ENCODE results near the gene MAGI1.
A peak's percentile ranks its signal among the peaks of the same experiment; 100 is the strongest.

The MAGI1 gene

DNA sequence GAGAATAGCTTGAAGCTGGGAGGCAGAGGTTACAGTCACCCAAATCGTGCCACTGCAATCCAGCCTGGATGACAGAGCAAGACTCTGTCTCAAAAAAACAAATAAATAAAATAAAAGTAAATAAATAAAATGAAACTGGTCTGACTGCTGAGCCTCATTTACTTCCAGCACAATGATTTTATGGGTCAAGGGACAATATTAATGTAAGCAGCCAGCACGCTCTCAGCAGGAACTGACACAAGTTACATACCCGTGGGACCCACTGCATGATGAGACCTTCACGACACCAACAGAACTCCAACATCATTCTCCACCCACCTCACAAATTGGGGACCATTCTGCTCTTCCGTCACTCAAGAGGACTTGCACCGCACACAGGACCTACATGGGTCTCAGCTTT is 230.3 kb downstream of the MAGI1 start:
- no peaks in the 10 kb centered on the region for H3K27me3 ChIP-seq (ENCODE audit: insufficient read depth, low read length, poor library complexity, severe bottlenecking)
- H2AFZ ChIP-seq (ENCODE audit: low read length), result no peak overlapping the region
- H3K36me3 ChIP-seq (ENCODE audit: insufficient read depth, low read length), result no peaks in the 10 kb centered on the region
- H3K4me2 ChIP-seq (ENCODE audit: low read depth, low read length, poor library complexity, severe bottlenecking), result no peak overlapping the region
- no peaks in the 10 kb centered on the region for H3F3A ChIP-seq (ENCODE audit: low read depth)
- TF ChIP-seq, protein P1, sequence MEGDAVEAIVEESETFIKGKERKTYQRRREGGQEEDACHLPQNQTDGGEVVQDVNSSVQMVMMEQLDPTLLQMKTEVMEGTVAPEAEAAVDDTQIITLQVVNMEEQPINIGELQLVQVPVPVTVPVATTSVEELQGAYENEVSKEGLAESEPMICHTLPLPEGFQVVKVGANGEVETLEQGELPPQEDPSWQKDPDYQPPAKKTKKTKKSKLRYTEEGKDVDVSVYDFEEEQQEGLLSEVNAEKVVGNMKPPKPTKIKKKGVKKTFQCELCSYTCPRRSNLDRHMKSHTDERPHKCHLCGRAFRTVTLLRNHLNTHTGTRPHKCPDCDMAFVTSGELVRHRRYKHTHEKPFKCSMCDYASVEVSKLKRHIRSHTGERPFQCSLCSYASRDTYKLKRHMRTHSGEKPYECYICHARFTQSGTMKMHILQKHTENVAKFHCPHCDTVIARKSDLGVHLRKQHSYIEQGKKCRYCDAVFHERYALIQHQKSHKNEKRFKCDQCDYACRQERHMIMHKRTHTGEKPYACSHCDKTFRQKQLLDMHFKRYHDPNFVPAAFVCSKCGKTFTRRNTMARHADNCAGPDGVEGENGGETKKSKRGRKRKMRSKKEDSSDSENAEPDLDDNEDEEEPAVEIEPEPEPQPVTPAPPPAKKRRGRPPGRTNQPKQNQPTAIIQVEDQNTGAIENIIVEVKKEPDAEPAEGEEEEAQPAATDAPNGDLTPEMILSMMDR (conservative IDR thresholded peaks at IDR 0.05; ENCODE audit: low read length), result no peak
- TF ChIP-seq EZH2phosphoT487 (IDR thresholded peaks at IDR 0.05; ENCODE audit: borderline replicate concordance), result no peak
- H3K9me3 ChIP-seq (ENCODE audit: insufficient read depth, low read depth, low read length), result no peaks in the 10 kb centered on the region
- H3K4me3 ChIP-seq (ENCODE audit: low read length, poor library complexity, severe bottlenecking), result no peak overlapping the region
- H3K4me1 ChIP-seq (ENCODE audit: insufficient read depth, low read length, poor library complexity, severe bottlenecking), result no peaks in the 10 kb centered on the region
- no peaks in the 10 kb centered on the region for H3K9me2 ChIP-seq (replicated peaks; ENCODE audit: low read depth, low read length)
- no peaks in the 10 kb centered on the region for H3K79me2 ChIP-seq (ENCODE audit: insufficient read depth, low read length)
- no peak overlapping the region for H3K9ac ChIP-seq (ENCODE audit: low read depth, low read length, poor library complexity, severe bottlenecking)
- H4K20me1 ChIP-seq (ENCODE audit: insufficient read depth, low read length, poor library complexity, severe bottlenecking), result no peaks in the 10 kb centered on the region

DNA sequence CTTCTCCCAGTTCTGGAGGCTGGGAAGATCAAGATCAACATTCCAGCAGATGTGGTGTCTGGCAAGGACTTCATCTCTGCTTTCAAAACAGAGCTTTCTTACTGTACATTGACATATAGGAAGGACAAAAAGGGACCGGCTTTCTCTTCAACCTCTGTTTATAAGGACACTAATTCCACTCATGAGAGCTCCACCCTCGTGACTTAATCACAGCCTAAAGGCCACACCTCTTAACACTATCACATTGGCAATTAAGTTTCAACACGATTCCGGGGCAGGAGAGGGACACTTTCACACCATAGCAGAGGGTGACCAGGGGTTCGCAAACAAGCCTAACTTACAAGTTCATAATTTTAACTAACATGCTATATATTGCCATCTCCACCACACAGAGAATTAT is 231.5 kb downstream of the MAGI1 start:
- H4K20me1 ChIP-seq (ENCODE audit: insufficient read depth, low read length, poor library complexity, severe bottlenecking), result no peaks in the 10 kb centered on the region
- H3K4me3 ChIP-seq (ENCODE audit: low read length, poor library complexity, severe bottlenecking), result no peak overlapping the region
- H2AFZ ChIP-seq (ENCODE audit: low read length), result no peak overlapping the region
- no peaks in the 10 kb centered on the region for H3K27me3 ChIP-seq (ENCODE audit: insufficient read depth, low read length, poor library complexity, severe bottlenecking)
- no peak overlapping the region for H3K9ac ChIP-seq (ENCODE audit: low read depth, low read length, poor library complexity, severe bottlenecking)
- no peaks in the 10 kb centered on the region for H3K79me2 ChIP-seq (ENCODE audit: insufficient read depth, low read length)
- H3K9me3 ChIP-seq (ENCODE audit: insufficient read depth, low read depth, low read length), result no peaks in the 10 kb centered on the region
- H3K4me1 ChIP-seq (ENCODE audit: insufficient read depth, low read length, poor library complexity, severe bottlenecking), result no peaks in the 10 kb centered on the region
- TF ChIP-seq, protein P1 (conservative IDR thresholded peaks at IDR 0.05; ENCODE audit: low read length), result no peak
- TF ChIP-seq EZH2phosphoT487 (IDR thresholded peaks at IDR 0.05; ENCODE audit: borderline replicate concordance), result no peak
- no peaks in the 10 kb centered on the region for H3K9me2 ChIP-seq (replicated peaks; ENCODE audit: low read depth, low read length)
- no peaks in the 10 kb centered on the region for H3F3A ChIP-seq (ENCODE audit: low read depth)
- no peak overlapping the region for H3K4me2 ChIP-seq (ENCODE audit: low read depth, low read length, poor library complexity, severe bottlenecking)
- H3K36me3 ChIP-seq (ENCODE audit: insufficient read depth, low read length), result no peaks in the 10 kb centered on the region

GRCh38 chr3:65806600-65806999 is 232.1 kb downstream of the MAGI1 start:
- no peak overlapping the region for H2AFZ ChIP-seq (ENCODE audit: low read length)
- H3F3A ChIP-seq (ENCODE audit: low read depth), result no peaks in the 10 kb centered on the region
- H4K20me1 ChIP-seq (ENCODE audit: insufficient read depth, low read length, poor library complexity, severe bottlenecking), result no peaks in the 10 kb centered on the region
- no peak overlapping the region for H3K4me3 ChIP-seq (ENCODE audit: low read length, poor library complexity, severe bottlenecking)
- H3K4me1 ChIP-seq (ENCODE audit: insufficient read depth, low read length, poor library complexity, severe bottlenecking), result peaks cover 5% of the 10 kb centered on the region
- no peaks in the 10 kb centered on the region for H3K27me3 ChIP-seq (ENCODE audit: insufficient read depth, low read length, poor library complexity, severe bottlenecking)
- no peak overlapping the region for H3K4me2 ChIP-seq (ENCODE audit: low read depth, low read length, poor library complexity, severe bottlenecking)
- H3K36me3 ChIP-seq (ENCODE audit: insufficient read depth, low read length), result no peaks in the 10 kb centered on the region
- TF ChIP-seq EZH2phosphoT487 (IDR thresholded peaks at IDR 0.05; ENCODE audit: borderline replicate concordance), result no peak
- TF ChIP-seq, protein P1 (conservative IDR thresholded peaks at IDR 0.05; ENCODE audit: low read length), result peak; percentile 38; the same call in 1 of the 2 replicates
- no peaks in the 10 kb centered on the region for H3K9me2 ChIP-seq (replicated peaks; ENCODE audit: low read depth, low read length)
- no peaks in the 10 kb centered on the region for H3K79me2 ChIP-seq (ENCODE audit: insufficient read depth, low read length)
- H3K9ac ChIP-seq (ENCODE audit: low read depth, low read length, poor library complexity, severe bottlenecking), result no peak overlapping the region
- no peaks in the 10 kb centered on the region for H3K9me3 ChIP-seq (ENCODE audit: insufficient read depth, low read depth, low read length)

Measured in Loucy (cell line).